Activated CD8-positive, alpha-beta T cell treated with anti-CD3 and anti-CD28 coated beads, Interleukin-2, amount 10 ng/mL, durations not matched to agents 7 days and 5 days (primary cell): ENCODE measurements around the gene SLC1A7. TPM values are rescaled to one million over a fixed set of nuclear protein-coding genes. Genes with fewer than 3 reads are reported as not detected.

Source experiments
- ATAC-seq: fragments of 150-1000 bp; cut with Tn5 transposase; one replicate; pipeline ENCODE4 v1.10.0; 2021; ENCODE audit warnings: moderate library complexity
- CTCF ChIA-PET: fragments of 350-600 bp; sonication (Branson Sonifier 250); formaldehyde crosslinking; loops from one replicate; lab custom pipeline; 2021; ENCODE audit warnings: antibody characterized with exemption; lab: Charles Lee
- POLR2A ChIA-PET: fragments of 350-600 bp; sonication (Branson Sonifier 250); formaldehyde crosslinking; loops from one replicate; lab custom pipeline; 2021; ENCODE audit warnings: antibody characterized with exemption; lab: Charles Lee
- DNase-seq: peaks from one replicate; pipeline ENCODE4 v3.0.0-alpha.2; 2020
- H3K27ac Mint-ChIP-seq: one replicate; pipeline ENCODE4 v1.8.0; 2021; ENCODE audit warnings: mild to moderate bottlenecking, mixed read lengths
- H3K27me3 Mint-ChIP-seq: one replicate; pipeline ENCODE4 v1.8.0; 2021; ENCODE audit warnings: low read depth, mixed read lengths
- H3K36me3 Mint-ChIP-seq: one replicate; pipeline ENCODE4 v1.8.0; 2021; ENCODE audit warnings: low read depth, mixed read lengths
- H3K4me1 Mint-ChIP-seq: one replicate; pipeline ENCODE4 v1.8.0; 2021; ENCODE audit warnings: low read depth, mixed read lengths
- H3K4me3 Mint-ChIP-seq: one replicate; pipeline ENCODE4 v1.8.0; 2021; ENCODE audit warnings: mild to moderate bottlenecking, mixed read lengths
- H3K9me3 Mint-ChIP-seq: one replicate; pipeline ENCODE4 v1.8.0; 2022; ENCODE audit warnings: mixed read lengths; ENCODE audit not compliant: insufficient read depth
- total RNA-seq, 2 experiments: library from RNA; stranded (reverse); gene quantifications; one replicate each; pipeline ENCODE4 v1.2.3, GENCODE V29; 2021

Gene SLC1A7
- total RNA-seq, 2 experiments from 2014 or later = not detected

DNA sequence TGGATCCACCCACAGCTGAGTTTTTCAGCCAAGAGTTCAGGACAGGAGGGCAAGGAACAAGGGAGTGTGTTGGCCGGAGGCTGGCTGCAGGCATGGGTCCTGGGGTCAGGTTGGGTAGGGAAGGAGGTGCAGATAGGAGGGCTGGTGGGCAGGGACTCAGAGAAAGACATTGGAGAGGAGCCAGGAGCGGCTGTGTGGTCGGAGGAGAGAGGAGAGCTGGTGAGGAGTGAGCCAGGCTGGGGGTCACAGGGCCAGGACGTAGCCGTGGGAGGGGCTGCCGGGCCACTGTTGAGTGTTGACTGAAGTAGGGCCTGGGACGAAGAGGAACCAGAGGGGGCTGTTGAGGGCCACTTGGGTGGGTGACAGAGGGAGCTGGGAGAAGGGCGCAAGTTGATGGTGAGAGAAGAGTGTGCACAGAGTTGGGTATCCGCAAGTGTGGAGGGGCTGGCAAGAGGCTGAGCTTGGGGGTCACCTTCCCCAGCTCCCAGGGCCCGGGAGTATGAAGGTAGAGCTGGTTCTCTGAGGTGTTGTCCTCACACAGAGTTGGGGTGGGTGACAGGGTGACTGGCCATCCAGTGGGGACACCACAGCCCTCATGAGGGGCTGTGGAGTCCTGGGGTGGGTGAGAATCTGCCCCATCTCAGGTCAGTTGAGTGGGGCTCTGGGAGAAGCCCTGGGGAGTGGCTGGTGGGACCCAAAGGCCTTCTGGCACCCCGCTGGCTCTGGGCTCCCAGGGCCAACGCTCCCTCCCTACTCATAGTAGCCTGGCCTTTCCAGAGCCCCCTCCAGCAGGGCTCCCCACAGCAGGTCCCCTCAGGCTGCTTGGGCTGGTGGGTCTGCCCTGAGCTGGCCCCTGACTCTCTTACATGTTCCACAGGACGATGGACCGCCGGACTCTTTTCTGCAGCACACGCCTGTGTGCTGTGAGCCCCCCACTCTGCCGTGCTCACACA lies 58.5 kb downstream of the SLC1A7 start:
- no peak overlapping the region for H3K4me3 Mint-ChIP-seq
- no peaks in the 10 kb centered on the region for H3K27me3 Mint-ChIP-seq
- no peaks in the 10 kb centered on the region for H3K9me3 Mint-ChIP-seq
- H3K36me3 Mint-ChIP-seq = no peaks in the 10 kb centered on the region
- ChIA-PET POLR2A (interaction anchor here (0.7 to 1.2 kb wide), 2 partner anchors 316 to 355 kb away, joined by 3 read pairs; no protein-coding TSS in a partner anchor), CTCF (no interaction called here)
- DNase-seq (no peak), ATAC-seq (no peak)
- no peaks in the 10 kb centered on the region for H3K4me1 Mint-ChIP-seq
- no peak overlapping the region for H3K27ac Mint-ChIP-seq

DNA sequence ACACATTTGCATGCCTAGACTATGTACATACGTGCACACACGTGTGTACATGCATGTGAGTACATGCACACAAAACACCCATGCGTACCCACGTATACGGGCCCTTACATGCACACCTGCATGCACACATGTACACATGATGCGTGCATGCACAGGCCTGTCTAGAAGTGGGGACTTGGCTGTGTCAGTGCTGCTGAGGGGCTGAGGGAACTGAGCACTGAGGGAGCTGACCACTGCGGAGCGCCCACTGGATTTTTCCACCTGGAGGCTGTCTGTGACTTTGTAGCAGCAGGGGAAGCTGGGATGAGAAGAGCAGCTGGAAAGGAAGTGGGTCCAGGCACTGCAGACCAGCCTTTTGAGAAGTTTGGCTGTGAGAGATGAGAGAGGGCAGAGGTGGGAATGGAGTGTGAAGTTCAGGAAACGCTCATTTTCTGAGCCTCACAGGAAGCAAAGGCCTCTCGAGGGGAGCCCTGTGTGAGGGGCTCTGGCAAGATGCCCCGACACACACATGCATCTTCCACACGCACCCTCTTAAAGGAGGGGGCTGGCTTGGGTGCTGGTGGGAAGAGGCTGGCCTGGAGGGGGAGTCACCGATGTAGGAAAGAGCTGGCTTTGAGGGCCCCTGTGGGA lies 59.5 kb downstream of the SLC1A7 start:
- no peak for ATAC-seq
- no peak for DNase-seq
- Mint-ChIP-seq H3K4me1 (no peaks in the 10 kb centered on the region), H3K36me3 (no peaks in the 10 kb centered on the region), H3K27me3 (no peaks in the 10 kb centered on the region), H3K9me3 (no peaks in the 10 kb centered on the region), H3K27ac (no peak overlapping the region), H3K4me3 (no peak overlapping the region)
- ChIA-PET POLR2A (interaction anchor here (1.2 kb wide), 1 partner anchor 315 kb away, joined by 3 read pairs; no protein-coding TSS in a partner anchor), CTCF (no interaction called here)

DNA sequence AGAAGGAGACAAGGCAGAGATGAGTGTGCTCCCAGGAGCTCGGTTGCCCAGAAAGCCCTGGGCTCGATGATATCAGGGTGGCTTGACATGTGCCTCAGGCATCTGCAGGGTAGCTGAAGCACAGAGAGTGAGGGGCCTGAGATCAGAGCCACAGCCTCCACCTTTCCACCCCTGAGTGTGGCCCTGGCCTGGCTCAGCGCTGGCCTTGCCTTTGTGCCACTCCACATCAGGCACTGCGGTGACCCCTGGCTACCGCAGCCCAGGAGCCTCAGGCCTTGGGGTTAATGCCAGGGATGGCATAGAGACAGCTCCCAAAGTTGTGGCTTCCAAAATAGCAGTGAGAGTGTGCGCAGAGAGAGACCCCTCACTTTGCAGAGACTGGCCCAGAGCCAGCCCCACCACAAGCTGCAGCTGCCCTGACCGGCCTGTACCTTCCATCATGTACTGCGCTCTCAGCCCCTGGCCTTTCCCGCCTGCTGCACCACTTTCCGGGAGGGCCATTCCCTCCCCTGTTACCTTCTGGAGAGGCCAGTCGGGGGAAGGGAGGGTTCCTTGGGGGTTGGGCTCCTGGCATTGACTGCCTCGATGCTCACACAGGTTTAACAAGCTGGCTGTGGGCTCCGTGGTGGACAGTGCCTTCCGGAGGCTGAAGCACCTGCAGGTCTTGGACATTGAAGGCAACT lies 60.9 kb downstream of the SLC1A7 start:
- ATAC-seq (no peak), DNase-seq (no peak)
- H3K27me3 Mint-ChIP-seq = no peaks in the 10 kb centered on the region
- H3K4me3 Mint-ChIP-seq = no peak overlapping the region
- H3K4me1 Mint-ChIP-seq = no peaks in the 10 kb centered on the region
- H3K27ac Mint-ChIP-seq = no peak overlapping the region
- POLR2A ChIA-PET = no interaction called here
- H3K9me3 Mint-ChIP-seq = no peaks in the 10 kb centered on the region
- CTCF ChIA-PET = interaction anchor here (0.6 kb wide), 1 partner anchor 81 kb away, joined by 3 read pairs; no protein-coding TSS in a partner anchor
- H3K36me3 Mint-ChIP-seq = no peaks in the 10 kb centered on the region

DNA sequence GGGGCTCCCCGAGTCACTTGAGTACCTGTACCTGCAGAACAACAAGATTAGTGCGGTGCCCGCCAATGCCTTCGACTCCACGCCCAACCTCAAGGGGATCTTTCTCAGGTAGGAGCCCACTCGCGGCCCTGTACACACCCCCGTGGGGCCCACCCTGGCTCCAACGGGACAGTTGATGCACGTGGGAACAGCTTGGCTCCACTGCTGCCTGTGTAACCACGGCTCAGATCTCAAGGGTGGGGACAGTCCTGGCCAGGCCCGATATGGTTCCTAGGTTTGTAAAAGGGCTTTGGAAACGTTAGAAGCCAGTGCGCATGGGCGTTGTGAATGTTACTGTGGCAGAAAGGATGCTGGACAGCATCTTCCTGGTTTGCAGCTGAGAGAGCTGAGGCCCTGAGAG lies 61.7 kb downstream of the SLC1A7 start:
- CTCF ChIA-PET = no interaction called here
- Mint-ChIP-seq H3K4me1 (no peaks in the 10 kb centered on the region), H3K9me3 (no peaks in the 10 kb centered on the region), H3K4me3 (no peak overlapping the region), H3K27ac (no peak overlapping the region), H3K36me3 (no peaks in the 10 kb centered on the region), H3K27me3 (no peaks in the 10 kb centered on the region)
- DNase-seq = no peak
- POLR2A ChIA-PET = no interaction called here
- ATAC-seq = no peak

DNA sequence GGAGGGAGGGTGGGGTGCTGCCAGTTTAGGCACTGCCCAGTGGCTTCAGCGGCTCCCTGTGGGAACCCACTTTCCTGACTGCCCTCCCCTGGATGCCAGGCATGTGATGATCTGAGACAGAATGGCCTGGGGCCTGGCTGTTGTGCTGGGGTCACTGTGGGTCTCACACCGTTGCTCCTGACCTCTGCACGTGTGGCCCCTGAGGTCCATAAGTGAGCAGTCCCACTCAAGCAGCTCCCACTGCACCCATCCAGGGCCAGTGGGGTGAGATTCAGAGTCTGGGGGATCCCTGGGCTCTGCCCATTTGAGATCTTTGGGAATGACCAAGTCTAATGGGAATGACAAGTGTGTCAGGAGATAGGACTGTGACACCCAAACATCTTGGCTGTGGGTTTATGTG lies 62.4 kb downstream of the SLC1A7 start:
- ATAC-seq = no peak
- no peaks in the 10 kb centered on the region for H3K9me3 Mint-ChIP-seq
- no peaks in the 10 kb centered on the region for H3K4me1 Mint-ChIP-seq
- no peak overlapping the region for H3K27ac Mint-ChIP-seq
- H3K27me3 Mint-ChIP-seq = no peaks in the 10 kb centered on the region
- no peaks in the 10 kb centered on the region for H3K36me3 Mint-ChIP-seq
- CTCF ChIA-PET = no interaction called here
- POLR2A ChIA-PET = no interaction called here
- DNase-seq = no peak
- no peak overlapping the region for H3K4me3 Mint-ChIP-seq

DNA sequence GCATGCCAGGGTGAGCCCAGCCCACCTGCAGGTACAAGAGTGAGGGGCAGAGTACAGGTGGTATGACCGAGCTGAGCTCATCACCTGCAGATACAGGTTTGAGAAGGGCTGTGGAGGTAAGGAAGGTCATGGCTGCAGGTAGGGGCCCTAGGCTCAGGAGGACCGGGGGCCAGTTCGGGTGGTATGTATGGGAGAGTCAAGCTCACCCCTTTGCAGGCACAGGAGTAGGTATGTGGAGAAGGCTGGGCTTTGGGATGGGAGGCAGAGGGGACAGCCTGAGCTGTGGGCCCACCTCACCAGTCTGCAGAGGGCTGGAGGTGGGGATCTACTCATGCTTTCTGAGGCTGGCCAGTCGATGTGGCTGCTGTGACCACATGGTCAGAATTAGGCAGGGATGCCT lies 63.2 kb downstream of the SLC1A7 start:
- no peak overlapping the region for H3K4me3 Mint-ChIP-seq
- no peaks in the 10 kb centered on the region for H3K27me3 Mint-ChIP-seq
- ChIA-PET CTCF (no interaction called here), POLR2A (no interaction called here)
- ATAC-seq (no peak), DNase-seq (no peak)
- H3K9me3 Mint-ChIP-seq = no peaks in the 10 kb centered on the region
- no peaks in the 10 kb centered on the region for H3K4me1 Mint-ChIP-seq
- no peak overlapping the region for H3K27ac Mint-ChIP-seq
- no peaks in the 10 kb centered on the region for H3K36me3 Mint-ChIP-seq

DNA sequence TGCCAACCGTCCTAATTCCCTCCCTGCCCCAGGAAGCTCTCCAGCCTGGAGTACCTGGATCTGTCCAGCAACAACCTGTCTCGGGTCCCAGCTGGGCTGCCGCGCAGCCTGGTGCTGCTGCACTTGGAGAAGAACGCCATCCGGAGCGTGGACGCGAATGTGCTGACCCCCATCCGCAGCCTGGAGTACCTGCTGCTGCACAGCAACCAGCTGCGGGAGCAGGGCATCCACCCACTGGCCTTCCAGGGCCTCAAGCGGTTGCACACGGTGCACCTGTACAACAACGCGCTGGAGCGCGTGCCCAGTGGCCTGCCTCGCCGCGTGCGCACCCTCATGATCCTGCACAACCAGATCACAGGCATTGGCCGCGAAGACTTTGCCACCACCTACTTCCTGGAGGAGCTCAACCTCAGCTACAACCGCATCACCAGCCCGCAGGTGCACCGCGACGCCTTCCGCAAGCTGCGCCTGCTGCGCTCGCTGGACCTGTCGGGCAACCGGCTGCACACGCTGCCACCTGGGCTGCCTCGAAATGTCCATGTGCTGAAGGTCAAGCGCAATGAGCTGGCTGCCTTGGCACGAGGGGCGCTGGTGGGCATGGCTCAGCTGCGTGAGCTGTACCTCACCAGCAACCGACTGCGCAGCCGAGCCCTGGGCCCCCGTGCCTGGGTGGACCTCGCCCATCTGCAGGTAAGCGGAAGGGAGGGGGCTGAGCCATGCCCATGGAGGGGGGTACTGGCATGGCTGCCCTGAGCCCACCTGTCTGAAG lies 63.9 kb downstream of the SLC1A7 start:
- CTCF ChIA-PET = no interaction called here
- POLR2A ChIA-PET = no interaction called here
- H3K4me1 Mint-ChIP-seq = no peaks in the 10 kb centered on the region

DNA sequence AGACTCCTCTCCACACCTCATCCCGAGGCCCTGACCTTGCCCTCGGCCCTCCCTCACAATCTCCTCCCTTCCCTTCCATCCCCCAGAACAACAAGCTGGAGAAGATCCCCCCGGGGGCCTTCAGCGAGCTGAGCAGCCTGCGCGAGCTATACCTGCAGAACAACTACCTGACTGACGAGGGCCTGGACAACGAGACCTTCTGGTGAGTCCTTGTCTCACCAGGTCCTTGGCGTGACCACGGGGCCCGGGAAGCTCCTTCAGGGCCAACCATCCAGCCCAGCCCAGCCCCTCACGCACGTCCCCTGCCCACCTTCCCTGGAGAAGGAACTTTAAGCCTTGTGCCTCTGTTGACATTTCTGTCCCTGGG lies 64.9 kb downstream of the SLC1A7 start:
- DNase-seq (no peak), ATAC-seq (no peak)
- no peaks in the 10 kb centered on the region for H3K27me3 Mint-ChIP-seq
- no peaks in the 10 kb centered on the region for H3K9me3 Mint-ChIP-seq
- no peak overlapping the region for H3K4me3 Mint-ChIP-seq
- no peaks in the 10 kb centered on the region for H3K4me1 Mint-ChIP-seq
- ChIA-PET POLR2A (no interaction called here), CTCF (no interaction called here)
- no peaks in the 10 kb centered on the region for H3K36me3 Mint-ChIP-seq
- no peak overlapping the region for H3K27ac Mint-ChIP-seq

More for the DNA sequence above, 63.9 kb downstream of the SLC1A7 start:
- Mint-ChIP-seq H3K9me3 (no peaks in the 10 kb centered on the region), H3K36me3 (no peaks in the 10 kb centered on the region), H3K27ac (no peak overlapping the region), H3K27me3 (no peaks in the 10 kb centered on the region), H3K4me3 (no peak overlapping the region)
- DNase-seq (no peak), ATAC-seq (no peak)

DNA sequence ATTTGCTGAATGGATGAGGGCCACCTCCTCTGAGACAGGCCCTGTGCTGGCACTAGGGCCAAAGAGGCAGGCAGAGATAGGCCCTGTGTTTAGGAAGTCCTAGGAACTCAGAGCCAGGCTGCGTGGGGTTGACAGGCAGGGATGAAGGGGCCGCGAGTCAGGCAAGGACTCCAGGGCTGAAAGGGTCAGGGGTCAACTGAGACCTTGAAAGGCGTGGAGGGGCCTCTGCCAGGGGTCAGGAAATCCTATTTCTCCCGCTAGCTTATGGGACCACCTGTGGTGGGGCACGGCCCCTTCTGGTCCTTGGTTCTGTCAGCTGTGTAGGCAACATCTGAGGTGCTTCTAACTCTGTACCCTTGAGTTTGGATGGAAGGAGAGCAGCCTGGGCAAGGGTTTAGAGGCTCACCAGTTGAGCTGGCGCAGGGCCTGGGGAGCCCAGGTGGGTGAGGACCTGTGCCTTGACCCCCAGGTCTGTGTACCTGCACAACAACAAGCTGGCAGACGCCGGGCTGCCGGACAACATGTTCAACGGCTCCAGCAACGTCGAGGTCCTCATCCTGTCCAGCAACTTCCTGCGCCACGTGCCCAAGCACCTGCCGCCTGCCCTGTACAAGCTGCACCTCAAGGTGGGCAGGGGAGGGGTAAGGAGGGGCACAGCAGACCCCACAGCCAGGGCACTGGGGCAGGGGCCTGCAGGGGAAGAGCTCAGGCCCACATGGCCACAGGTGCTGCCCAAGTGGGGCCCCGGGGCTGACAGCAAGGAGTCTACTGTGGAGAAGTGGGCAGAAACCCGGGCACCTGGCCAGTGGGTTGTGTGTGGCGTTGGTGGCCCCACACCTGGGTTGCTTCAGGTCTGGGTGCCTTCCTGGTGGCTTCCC lies 65.5 kb downstream of the SLC1A7 start:
- ChIA-PET CTCF (no interaction called here), POLR2A (no interaction called here)
- DNase-seq (no peak), ATAC-seq (no peak)
- Mint-ChIP-seq H3K27ac (no peak overlapping the region), H3K4me3 (no peak overlapping the region), H3K4me1 (no peaks in the 10 kb centered on the region), H3K27me3 (no peaks in the 10 kb centered on the region), H3K9me3 (no peaks in the 10 kb centered on the region), H3K36me3 (no peaks in the 10 kb centered on the region)

DNA sequence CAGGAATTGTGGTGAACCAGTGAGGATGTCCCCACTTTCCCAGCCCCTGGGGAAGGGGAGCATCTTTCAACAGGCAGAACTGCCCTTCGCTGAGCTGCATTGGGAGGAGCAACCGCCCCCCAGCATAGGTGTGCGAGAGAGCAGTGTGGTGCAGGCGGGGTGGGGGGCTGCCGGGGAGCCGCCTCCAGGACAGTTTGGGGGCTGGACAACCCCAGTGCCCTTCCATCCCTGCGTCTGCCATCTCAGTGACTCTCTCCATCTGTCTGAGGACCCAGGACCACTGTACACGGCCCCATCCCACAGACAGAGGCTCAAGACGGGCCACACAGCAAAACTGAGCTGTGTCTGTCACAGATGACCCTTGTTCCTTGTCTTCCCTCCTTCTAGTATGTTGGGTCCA lies 66.3 kb downstream of the SLC1A7 start:
- Mint-ChIP-seq H3K36me3 (no peaks in the 10 kb centered on the region), H3K4me3 (no peak overlapping the region), H3K4me1 (no peaks in the 10 kb centered on the region), H3K27ac (no peak overlapping the region), H3K9me3 (no peaks in the 10 kb centered on the region), H3K27me3 (no peaks in the 10 kb centered on the region)
- ChIA-PET CTCF (no interaction called here), POLR2A (no interaction called here)
- DNase-seq = no peak
- ATAC-seq = no peak

DNA sequence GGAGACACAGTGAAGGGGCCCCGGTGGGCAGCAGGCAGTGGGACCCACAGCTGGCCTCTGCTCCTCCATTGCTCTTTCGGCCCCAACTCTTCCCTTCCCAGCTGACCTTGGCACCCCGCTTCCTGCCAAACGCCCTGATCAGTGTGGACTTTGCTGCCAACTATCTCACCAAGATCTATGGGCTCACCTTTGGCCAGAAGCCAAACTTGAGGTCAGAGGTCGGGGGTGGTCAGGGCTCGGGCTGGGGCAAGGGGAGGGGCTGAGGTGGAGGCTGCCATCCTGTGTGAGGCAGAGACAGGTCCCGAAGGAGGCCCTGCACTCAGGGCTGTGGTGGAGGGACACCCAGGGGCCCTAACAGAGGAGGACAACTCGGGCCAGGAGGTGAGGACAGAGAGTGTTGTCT lies 66.7 kb downstream of the SLC1A7 start:
- ATAC-seq (no peak), DNase-seq (no peak)
- Mint-ChIP-seq H3K27ac (no peak overlapping the region), H3K4me3 (no peak overlapping the region), H3K27me3 (no peaks in the 10 kb centered on the region), H3K9me3 (no peaks in the 10 kb centered on the region), H3K4me1 (no peaks in the 10 kb centered on the region), H3K36me3 (no peaks in the 10 kb centered on the region)
- ChIA-PET POLR2A (no interaction called here), CTCF (no interaction called here)
